NCI-H2196 treated with DMSO at 0.1 percent for 48 hours (cell line): ENCODE data around the gene CCDC73.
"Not testable (repeated sequence)": the region's sequence is repeated elsewhere in the genome, so short reads cannot be mapped to it uniquely, and the experiment has no call there.

ENCODE experiments used
- DNase-seq: peaks from one replicate; lab custom pipeline; 2025; ENCODE audit not compliant: unreplicated experiment; lab: John Stamatoyannopoulos, UW

The CCDC73 gene

DNA sequence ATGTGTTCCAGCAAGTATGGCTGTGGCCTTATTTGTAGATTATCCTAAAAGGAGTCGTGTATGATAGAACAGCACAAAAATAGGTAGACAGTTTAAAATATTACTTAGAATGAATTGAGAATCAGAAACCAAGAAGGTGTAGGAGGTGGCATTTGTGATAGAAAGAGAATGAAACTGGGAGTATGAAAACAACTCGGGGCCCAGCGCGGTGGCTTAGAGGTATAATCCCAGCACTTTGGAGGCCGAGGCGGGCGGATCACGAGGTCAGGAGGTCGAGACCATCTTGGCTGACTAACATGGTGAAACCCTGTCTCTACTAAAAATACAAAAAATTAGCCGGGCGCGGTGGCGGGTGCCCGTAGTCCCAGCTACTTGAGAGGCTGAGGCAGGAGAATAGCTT lies 198.3 kb downstream of the CCDC73 start:
- DNase-seq: not testable (repeated sequence)

DNA sequence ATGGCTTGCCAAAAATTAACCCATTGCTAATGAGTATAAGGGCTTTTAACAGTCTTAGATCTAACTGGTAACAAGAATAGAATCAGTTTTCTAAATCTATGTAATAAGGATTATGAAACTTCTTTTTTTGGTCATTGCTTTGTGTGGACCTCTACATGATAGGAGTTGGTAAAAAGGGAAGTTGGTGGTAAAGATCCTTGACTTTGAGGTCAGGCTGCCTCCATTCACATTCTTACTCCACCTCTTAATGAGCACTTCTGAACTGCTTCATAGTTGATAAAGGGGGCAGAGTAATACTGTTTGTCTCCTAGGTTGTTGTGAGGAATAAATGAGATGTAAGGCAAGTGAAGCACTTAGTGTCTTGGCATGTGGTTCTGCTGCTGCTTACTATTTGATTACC lies 200.2 kb downstream of the CCDC73 start:
- no peak for DNase-seq

DNA sequence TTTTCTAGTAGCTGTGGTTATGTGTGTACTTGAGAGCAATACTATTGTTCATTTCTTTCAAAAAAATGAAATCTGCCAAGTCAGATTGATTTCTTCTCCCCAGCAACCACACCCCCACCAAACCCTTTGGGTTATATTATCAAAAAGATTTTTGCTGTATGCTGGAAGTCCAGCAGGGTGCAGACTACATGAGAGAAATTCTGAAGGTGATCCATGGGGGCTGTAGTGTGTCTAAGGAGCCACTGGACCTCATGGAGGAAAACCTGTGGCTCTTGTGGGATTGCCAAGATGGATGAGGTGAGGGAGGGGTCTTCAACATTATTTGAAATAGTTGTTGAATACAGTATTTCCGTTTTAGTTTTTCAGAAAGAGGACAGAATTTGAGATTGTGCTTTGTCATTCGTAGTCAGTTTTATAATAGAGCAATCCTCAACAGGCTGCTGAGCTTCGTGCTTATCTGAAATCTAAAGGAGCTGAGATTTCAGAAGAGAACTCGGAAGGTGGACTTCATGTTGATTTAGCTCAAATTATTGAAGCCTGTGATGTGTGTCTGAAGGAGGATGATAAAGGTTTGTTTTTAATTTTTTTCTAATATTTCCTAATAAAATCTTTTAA lies 207.8 kb downstream of the CCDC73 start:
- no peak for DNase-seq

DNA sequence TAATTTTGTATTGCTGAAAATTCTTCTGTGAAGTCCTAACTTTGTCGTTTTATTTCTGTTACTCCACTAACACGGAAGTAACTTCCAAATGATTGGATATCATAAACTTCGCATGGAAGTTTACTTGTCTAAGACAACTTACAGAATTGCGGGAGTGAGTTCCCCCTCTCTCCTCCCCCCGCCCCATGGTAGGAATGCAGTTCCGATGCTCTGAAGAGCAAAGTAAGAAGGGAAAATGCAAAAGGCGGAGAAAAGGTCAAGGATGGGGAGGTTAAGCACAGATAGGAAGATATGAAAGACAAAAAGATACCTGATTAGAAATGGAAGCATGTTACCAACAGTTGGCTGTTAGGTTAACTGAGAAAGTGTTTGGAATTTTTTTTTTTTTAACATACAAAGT lies 209.5 kb downstream of the CCDC73 start:
- no peak for DNase-seq

DNA sequence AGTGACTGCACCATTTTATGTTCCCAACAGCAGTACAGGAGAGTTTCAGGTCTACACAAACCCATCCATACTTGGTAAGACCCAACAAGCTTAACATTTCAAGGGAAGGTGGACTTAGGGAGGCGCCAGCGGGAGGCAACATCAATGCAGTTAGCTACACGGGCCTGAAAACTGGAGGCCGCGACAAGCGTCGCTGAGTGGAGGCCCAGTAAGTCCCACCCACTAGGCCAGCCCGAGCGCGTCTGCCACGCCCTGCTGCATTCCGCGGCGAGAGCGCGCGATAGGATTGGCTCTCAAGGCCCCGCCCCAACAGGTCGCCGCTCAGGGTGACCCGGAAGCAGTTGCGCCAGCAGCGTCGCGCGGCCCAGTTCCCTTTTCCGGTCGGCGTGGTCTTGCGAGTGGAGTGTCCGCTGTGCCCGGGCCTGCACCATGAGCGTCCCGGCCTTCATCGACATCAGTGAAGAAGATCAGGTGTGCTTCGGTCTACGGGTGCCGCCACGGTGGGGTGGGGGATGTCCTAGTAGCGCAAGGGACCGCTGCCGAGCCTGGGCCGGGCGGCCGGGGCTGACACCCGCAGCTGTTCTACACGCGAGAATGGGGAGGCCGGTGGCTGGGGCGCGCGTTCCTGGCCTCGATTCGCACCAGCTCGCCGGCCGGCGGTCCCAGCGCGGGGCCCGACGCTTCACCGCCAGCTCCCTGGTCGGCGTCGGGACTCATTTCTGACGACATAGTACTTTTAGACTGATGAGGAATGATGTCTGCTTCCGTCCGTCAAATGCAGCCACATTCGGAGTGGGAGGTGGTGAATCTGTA lies 210.8 kb downstream of the CCDC73 start, which contains the start of gene EIF3M:
Gene EIF3M (plus strand): TSS at position 373 of the 813 bp plus-strand sequence. CDS start 57 bp downstream, at position 430.
- peak; percentile 93 for DNase-seq

DNA sequence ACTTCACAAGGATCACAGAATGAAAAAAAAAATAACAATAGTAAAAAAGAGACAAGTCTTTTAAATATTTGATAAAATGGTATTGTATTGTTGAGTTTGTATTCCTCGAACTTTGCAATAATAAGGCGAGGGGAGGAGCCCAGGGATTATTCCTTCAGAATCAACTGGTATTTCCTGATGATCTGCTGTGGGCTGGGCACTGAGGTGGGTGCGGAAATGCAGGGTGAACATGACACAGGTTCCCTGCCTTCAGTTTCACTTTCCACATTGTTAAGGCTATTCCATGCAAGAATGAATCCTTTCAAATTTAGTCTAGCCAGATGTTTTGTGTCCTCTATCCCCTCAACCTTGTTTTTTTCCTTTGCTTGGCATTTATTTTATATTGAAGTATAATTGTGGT lies 212.9 kb downstream of the CCDC73 start:
- DNase-seq: no peak

DNA sequence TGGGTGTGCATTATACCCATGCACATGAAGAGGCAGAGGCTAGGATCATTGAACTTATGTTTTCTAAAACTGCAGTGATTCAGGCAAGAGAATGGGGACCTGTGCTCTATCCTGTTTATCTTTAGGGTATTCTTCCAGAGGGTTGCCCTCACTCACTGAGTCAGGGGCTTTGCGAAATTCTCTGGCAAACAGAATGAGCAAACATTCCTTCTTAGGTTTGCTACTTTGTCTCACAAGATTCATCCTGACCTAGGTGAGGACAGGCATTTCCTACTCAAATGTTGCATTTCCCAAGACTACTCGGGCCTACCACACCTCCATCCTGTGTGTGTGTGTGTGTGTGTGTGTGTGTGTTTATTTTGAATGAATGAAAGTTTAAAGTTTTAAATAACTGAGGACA lies 213.5 kb downstream of the CCDC73 start:
- DNase-seq: no peak

DNA sequence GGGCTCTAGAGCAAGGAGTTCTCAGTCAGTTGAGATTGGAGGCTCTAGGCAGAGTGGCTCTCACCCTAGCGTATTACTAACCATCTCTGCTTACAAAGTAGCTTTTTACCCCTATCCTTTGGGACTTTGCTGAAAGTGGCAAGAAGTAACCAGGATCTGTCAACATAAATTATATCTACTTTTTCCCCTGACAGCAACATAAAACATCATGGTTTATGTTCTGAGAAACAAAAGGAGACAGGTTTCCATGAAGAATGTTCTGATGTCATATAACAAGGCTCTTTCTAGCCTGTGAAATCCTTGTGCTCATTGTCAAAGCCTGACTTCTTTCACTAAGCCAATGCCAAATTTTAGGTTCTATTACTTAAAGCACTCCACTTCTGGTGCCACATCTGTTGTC lies 218.0 kb downstream of the CCDC73 start:
- no peak for DNase-seq

DNA sequence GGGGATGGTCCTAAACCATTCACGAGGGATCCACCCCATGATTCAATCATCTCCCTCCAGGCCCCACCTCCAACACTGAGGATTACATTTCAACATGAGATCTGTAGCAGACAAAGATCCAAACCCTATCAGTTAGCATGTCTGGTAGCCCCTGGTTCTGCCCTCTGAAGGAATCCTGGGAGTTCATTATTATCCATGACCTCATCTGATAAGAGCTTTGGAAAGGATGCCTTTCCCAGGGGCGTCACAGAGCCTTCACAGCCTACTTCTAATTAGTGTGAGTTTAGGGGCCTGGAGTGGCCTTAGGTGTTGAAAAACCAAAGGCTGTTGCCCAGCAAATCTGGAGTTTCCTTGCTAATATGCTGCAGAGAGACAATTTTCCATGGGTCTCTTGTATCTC lies 219.4 kb downstream of the CCDC73 start:
- DNase-seq: no peak

DNA sequence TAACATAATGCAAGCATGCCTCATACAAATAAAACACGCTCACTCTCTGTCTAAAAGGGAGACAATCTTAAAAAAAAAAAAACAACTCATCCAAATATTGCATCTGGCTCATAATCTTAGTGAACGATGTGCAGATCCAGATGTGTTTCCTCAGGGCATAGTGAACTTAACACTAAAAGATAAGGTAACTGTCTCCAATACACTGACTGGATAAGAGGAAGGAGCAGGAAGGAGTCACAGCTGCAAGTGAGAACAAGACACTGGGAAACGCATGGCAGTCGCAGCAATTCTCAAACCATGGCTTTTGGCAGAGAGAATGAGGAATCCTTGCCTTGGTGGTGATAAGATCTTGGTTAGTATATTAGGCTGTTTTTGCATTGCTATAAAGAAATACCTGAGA lies 220.0 kb downstream of the CCDC73 start:
- DNase-seq: no peak

DNA sequence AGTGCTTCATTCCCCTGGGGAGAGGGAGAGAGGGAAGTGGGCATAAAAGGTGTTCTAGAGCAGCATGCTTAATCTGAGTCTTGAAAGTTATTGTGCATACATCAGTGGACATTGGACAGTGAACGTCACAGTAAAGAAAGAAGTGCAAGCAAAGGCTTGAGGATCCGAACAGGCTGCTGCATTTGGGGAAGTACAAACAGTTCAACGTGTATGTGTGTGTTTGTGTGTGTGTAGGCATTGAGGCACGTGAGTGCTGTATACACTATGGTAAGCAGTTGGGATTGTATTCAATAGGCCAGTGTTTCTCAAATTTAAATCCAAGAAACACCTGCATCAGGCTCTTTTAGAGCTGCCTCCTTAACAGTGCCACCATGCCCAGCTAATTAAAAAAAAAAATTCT lies 221.2 kb downstream of the CCDC73 start:
- no peak for DNase-seq

DNA sequence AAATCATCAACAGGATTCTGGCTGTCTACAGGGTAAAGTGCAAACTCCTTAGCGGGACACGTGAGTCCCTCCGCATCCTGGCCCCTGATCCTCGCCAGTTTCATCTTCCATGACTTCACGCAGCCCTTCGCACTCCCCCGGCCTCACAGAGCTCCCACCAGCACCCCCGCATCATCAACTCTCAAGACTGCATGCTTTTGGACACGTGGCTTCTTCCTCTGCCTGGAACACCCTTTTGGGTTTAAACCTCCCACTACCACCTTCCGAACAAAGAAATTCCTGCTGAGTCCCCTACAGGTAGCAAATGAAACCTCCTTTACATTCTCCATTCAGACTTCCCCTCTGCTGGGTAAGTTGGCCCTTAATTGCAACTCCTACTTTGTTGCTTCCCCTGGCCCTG lies 223.4 kb downstream of the CCDC73 start:
- DNase-seq: no peak

DNA sequence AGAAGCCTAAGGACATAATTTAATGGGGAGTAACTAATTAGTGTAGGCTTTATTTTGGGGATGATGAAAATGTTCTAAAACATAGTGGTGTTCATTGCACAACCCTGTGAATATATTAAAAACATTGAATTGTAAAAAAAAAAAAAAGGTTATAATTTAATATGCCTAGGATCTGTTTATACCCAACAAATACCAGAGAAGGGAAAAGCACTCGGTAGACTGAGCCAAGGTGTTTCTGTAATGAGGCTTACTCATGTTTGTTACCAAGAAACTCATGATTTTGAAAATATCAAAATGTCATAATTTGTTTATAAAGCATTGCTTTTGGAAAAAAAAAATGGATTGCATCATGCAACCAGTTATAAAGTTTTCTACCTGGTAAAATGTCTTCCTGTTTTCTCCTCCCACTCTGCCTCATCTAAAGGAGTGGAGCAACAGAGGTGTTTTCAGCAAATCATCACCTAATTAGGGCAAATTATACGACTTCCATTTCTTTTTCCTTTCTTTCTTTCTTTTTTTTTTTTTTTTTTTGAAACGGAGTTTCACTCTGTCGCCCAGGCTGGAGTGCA lies 225.1 kb downstream of the CCDC73 start:
- DNase-seq: no peak

DNA sequence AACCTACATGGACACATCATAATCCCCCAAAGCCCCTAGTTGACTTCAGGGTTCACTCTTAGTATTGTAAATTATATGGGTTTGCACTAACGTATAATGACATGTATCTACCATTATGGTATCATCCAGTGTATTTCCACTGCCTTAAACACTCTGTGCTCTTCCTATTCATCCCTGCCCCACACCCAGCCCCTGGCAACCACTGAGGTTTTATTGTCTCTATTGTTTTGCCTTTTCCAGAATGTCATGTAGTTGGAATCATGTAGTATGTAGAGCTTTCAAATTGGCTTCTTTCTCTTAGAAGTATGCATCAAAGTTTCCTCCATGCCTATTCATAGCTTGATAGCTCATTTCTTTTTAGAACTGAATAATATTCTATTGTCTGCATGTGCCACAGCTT lies 227.3 kb downstream of the CCDC73 start:
- no peak for DNase-seq

DNA sequence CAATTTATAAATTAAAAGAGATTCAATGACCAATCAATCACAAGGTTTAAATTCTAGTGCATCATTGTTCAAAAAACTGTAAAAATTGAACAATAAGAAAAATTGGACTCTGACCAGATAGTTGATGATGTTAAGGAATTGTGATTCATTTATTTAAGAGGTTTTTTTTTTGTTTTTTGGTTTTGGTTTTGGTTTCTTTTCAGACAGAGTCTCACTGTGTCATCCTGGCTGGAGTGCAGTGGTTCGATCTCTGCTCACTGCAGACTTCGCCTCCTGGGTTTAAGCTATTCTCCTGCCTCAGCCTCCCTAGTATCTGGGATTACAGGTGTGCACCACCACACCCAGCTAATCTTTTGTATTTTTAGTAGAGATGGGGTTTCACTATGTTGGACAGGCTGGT lies 227.9 kb downstream of the CCDC73 start:
- no peak for DNase-seq

DNA sequence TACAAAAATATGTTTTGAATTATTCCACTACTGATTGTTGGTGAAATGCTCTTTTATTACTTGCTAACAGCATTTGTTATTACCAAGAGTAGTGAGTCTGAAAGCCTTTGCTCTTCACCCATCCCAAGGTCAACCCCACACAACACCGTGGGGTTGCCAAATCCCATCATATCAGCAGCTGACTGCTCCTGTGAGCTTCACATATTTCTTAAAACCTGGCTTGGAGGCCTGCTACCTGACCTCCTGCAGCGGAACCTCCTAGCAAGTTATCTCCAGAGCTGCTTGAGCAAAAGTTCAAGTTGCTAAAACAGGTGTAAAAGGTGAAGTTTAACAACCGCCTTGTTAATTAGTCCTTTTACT lies 230.9 kb downstream of the CCDC73 start:
- no peak for DNase-seq

DNA sequence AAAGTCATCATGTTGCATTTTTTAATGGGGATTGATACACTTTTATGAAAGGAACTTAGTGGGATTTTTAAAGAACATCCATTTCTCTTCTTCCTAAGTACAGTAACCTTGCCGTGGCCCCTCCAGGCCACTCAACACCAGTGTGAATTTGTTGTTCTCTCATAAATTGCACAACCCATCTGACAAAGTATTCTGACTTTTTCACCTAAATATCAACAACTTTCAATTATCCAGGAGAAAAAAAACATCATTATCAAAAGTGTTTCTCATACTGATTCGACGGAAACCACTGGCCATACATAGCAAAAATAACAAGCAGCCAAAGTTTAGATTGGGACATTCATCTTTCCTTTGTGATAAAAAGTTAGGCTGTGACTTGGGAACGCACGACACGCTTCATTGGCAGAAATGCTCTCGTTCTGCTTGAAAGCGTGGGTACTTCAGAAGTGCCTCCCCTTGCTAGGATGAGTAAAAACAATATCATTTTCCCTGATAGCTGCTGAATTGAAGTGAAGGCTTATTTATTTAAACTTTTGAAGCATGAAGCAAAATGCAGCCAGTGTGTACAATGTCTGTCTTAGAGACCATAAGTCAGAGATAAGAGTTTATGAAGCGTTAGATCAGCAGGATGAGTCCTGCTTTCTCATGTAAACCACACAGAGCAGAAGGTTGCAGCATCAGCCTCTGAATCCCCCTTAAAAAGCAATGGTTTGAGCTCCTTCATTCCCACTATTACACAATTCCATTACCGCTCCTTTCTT lies 231.4 kb downstream of the CCDC73 start:
- no peak for DNase-seq

DNA sequence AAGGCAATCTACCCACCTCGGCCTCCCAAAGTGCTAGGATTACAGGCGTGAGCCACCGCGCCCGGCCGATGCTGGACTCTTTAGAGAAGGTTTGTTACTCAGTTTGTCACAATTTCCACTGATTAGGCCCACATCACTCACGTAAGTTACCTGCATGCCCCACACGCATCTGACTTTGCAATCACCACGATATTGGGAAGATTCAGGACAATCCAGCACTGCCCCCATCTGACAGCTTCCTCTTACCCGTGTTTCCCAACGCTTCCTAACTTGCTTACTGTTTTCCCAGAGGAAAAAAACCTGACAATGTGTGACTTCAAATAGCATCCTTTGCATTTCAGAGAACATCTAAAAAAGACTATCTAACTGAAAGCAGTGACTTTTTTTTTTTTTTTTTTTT lies 232.6 kb downstream of the CCDC73 start:
- no peak for DNase-seq

DNA sequence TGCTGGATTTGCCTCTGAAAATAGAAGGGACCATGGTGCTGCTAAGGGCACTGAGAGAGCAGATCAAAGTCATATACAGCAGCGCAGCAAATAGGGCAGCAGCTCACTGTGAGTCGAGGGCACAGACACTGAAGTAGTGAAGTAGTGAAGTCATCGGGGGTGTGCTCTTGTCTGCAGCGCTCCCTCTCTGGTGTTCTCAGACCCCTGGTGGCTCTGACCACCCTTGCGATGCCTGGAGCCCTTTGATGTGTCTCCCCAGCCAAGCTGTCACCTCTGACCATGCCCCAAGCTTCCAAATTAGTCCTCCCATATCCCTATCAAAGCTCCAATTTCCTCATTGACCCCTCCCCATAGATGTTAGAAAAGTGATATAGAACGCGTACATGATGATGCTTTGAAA lies 238.6 kb downstream of the CCDC73 start:
- DNase-seq: no peak

DNA sequence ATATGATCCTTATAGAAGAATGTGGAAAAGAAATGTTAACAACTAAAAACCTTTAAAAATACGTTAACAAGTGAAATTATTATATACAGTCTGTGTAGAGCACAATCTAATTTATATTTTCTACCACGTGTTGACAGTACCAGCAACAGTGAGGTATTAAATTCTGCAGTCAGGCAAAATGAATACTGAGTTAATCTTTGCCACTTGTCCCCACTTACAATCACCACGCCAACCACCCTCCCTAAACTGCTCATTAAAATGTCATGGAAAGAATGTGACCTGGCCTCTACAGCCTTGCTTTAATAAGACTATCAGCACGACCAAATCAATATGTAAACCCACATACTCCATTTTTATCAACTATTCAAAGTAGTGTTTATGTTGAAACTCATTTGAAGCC lies 239.4 kb downstream of the CCDC73 start:
- DNase-seq: no peak
